Measurements from ENCODE around the gene S100A7. TPM values are rescaled to one million over a fixed set of nuclear protein-coding genes. Genes with fewer than 3 reads are reported as not detected.

S100A7 gene
- total and polyA plus RNA-seq, 2 of the 8 experiments (the other 6 are each of a cell fraction or from before 2014, with no cell fraction given), result not detected

DNA sequence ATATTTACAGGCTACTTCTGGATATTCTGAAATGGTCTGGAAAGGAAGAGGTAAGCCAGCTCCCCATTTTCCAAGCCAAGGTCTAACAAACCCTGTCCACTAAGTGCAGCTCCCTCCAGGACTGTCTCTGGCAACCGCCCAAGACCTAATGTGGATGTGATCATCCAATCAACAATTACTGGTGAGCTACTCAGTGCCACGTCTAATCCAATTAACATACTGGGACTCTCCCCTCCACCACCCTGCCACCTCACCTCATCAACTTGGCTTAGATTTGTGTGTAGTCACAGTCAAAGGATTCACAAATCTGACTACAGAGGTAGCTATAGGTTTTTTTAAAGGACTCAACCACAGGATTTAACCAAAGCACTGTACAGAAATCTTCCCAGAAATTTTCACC, 25.4 kb upstream of the S100A7 start (continued):
- TF ChIP-seq, protein P1, sequence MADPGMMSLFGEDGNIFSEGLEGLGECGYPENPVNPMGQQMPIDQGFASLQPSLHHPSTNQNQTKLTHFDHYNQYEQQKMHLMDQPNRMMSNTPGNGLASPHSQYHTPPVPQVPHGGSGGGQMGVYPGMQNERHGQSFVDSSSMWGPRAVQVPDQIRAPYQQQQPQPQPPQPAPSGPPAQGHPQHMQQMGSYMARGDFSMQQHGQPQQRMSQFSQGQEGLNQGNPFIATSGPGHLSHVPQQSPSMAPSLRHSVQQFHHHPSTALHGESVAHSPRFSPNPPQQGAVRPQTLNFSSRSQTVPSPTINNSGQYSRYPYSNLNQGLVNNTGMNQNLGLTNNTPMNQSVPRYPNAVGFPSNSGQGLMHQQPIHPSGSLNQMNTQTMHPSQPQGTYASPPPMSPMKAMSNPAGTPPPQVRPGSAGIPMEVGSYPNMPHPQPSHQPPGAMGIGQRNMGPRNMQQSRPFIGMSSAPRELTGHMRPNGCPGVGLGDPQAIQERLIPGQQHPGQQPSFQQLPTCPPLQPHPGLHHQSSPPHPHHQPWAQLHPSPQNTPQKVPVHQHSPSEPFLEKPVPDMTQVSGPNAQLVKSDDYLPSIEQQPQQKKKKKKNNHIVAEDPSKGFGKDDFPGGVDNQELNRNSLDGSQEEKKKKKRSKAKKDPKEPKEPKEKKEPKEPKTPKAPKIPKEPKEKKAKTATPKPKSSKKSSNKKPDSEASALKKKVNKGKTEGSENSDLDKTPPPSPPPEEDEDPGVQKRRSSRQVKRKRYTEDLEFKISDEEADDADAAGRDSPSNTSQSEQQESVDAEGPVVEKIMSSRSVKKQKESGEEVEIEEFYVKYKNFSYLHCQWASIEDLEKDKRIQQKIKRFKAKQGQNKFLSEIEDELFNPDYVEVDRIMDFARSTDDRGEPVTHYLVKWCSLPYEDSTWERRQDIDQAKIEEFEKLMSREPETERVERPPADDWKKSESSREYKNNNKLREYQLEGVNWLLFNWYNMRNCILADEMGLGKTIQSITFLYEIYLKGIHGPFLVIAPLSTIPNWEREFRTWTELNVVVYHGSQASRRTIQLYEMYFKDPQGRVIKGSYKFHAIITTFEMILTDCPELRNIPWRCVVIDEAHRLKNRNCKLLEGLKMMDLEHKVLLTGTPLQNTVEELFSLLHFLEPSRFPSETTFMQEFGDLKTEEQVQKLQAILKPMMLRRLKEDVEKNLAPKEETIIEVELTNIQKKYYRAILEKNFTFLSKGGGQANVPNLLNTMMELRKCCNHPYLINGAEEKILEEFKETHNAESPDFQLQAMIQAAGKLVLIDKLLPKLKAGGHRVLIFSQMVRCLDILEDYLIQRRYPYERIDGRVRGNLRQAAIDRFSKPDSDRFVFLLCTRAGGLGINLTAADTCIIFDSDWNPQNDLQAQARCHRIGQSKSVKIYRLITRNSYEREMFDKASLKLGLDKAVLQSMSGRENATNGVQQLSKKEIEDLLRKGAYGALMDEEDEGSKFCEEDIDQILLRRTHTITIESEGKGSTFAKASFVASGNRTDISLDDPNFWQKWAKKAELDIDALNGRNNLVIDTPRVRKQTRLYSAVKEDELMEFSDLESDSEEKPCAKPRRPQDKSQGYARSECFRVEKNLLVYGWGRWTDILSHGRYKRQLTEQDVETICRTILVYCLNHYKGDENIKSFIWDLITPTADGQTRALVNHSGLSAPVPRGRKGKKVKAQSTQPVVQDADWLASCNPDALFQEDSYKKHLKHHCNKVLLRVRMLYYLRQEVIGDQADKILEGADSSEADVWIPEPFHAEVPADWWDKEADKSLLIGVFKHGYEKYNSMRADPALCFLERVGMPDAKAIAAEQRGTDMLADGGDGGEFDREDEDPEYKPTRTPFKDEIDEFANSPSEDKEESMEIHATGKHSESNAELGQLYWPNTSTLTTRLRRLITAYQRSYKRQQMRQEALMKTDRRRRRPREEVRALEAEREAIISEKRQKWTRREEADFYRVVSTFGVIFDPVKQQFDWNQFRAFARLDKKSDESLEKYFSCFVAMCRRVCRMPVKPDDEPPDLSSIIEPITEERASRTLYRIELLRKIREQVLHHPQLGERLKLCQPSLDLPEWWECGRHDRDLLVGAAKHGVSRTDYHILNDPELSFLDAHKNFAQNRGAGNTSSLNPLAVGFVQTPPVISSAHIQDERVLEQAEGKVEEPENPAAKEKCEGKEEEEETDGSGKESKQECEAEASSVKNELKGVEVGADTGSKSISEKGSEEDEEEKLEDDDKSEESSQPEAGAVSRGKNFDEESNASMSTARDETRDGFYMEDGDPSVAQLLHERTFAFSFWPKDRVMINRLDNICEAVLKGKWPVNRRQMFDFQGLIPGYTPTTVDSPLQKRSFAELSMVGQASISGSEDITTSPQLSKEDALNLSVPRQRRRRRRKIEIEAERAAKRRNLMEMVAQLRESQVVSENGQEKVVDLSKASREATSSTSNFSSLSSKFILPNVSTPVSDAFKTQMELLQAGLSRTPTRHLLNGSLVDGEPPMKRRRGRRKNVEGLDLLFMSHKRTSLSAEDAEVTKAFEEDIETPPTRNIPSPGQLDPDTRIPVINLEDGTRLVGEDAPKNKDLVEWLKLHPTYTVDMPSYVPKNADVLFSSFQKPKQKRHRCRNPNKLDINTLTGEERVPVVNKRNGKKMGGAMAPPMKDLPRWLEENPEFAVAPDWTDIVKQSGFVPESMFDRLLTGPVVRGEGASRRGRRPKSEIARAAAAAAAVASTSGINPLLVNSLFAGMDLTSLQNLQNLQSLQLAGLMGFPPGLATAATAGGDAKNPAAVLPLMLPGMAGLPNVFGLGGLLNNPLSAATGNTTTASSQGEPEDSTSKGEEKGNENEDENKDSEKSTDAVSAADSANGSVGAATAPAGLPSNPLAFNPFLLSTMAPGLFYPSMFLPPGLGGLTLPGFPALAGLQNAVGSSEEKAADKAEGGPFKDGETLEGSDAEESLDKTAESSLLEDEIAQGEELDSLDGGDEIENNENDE (IDR thresholded peaks at IDR 0.05; ENCODE audit: insufficient replicate concordance, low read length), result no peak
- TF ChIP-seq, protein P2, sequence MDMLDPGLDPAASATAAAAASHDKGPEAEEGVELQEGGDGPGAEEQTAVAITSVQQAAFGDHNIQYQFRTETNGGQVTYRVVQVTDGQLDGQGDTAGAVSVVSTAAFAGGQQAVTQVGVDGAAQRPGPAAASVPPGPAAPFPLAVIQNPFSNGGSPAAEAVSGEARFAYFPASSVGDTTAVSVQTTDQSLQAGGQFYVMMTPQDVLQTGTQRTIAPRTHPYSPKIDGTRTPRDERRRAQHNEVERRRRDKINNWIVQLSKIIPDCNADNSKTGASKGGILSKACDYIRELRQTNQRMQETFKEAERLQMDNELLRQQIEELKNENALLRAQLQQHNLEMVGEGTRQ (IDR thresholded peaks at IDR 0.05; ENCODE audit: low read length), result no peak

Measured in H1 (cell line).